Measurements from ENCODE around the gene BRSK2.

BRSK2 gene

GRCh38 chr11:1377231-1377780 lies 12.4 kb upstream of the BRSK2 start:
- no peak for DNase-seq (ENCODE audit: low read depth)

- no peak for DNase-seq (ENCODE audit: low read depth)
Observed at GRCh38 chr11:1381793-1382425, 7.8 kb upstream of the BRSK2 start.

DNA sequence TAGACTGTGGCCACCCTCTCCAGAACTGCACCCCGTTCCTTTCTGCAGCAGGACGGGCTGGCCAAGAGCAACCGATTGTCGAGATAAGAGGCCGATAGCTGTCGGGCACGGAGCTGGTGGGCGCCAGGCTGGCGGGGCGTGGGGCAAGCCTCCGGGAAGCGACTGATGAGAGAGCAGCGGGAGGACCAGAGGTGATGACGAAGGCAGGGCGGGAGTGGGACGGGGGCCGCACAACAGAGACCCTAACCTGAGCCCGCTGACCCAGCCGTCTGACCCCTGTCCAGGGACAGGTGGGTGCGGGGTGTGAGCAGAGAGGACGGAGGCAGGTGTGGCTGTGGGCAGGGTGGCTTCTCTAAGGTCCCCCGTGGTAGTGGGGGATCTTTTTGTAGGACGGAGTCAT lies 7.3 kb upstream of the BRSK2 start:
- DNase-seq (ENCODE audit: low read depth): no peak

DNA sequence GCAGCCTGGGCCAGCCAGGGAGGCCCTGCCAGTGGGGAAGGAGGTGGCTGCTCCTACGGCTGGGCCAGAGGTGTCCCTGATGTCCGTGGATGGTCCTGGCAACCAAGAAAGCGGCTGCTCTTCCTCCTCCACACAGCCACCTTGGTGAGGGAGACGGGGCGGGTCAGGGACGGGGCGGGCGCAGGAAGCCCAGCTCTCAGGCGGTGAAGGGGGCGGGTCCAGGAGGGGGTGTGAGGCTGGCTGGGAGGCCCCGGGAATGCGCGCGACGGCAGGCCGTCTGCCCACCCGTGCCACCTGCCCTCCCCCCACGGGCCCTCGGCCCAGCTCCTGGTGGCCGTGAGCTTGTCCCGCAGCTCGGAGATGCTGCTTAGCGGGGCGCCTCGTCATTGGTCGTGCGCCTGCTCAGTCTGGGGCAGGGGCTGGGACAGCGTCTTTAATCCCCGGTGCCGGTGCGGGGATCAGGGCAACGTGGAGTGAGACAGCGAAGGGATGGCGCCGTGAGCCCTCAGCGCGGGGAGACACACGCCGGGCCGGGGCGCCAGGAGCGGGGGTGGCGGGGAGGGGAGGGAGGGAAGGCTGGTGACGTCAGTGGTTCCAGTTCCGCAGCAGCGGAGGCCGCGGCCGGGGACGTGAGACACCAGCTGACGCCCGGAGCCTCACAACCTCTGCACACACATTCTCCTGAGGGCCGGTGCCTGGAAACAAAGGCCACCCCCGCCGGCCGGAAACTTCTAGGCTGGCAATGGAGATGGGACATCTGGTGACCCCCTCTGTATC lies 6.7 kb upstream of the BRSK2 start:
- peak; percentile 56 for DNase-seq (ENCODE audit: low read depth)

DNA sequence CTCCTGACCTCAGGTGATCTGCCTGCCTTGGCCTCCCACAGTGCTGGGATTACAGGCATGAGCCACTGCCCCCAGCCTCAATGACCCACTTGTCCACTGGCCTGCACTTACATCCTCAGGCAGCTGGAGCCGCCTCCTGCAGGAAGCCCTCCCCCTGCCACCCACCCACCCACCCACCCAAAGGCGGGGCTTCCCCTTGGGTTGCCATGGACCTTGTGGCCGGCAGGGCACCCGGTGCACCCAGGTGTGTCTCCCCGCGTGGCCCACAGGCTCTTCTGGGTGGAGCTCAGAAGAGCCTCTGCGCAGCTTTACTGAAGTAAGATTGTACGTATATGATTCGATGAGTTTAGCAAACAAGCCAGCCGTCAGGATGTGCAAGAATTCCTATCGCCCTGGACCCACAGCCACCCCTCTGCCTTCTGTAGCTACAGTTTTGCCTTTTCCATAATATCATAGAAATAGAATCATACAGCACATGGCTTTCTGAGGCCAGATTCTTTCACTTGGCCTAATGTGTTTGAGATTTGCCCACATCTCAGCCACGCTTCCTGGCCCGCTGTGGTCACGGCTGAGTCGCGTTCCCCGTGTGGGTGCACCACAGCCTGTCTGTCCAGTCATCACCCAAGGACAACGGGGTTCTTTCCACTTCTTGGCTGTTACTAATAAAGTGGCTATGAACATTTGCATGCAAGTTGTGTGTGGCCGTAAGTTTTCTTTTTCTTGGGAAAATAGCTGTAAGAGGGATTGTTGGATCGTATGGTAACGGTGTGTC lies 5.3 kb upstream of the BRSK2 start:
- DNase-seq (ENCODE audit: low read depth): no peak

DNA sequence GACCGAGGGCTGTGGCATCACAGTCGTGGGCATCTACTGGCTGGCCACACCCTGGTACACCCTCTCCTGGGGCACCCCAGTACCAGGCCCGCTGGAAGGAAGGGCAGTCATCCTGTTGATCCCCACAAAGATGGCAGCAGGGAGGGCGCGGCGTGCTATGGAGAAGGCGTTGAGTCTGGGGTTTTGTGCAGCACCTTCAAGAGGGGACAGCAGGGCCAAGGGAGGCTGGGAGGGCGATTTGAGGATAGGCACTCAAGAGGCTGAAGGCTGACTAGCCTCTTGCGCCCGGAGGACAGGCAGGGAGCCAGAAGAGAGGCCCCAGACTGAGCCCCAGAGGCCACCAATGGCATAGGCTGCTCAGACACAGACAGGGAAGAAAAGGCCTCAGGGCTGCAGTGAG lies 2.2 kb upstream of the BRSK2 start:
- no peak for DNase-seq (ENCODE audit: low read depth)

DNA sequence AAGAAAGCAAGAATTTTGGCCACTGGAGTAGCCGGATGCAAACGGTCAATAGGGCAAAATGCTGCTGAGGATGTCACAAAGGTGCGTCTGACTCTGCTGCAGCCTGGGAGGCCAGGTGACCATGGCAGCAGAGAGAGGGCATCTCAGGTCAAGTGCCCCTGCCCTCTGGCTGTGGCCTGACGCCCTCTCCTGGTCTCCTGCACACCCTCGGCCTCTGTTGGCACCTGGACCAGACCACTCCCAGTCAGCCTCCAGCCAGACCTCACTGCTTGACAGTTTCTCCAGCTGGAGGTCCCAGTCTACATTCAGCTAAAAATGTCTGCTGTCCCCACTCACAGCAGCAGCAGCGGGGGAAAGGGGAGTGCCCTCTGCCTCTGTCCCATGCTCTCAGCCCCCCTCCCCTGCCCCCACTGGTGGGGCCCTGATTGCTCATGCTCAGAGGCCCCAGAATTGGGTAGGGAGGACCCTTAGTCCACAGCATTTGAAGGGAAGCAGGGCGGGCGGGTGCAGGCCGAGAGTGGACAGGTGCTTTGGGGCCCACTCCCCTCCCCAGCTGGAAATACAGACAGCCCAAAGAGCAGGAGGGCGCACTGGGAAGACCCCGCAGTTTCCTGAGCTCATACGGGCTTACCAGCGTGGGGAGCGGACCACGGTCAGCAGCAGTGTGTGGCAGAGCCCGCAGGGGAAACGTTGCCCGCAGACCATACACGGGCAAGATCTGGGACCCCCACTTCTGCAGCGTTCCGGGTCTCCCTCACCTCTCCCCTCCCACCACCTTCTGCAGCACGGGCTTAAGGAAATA lies 1.6 kb upstream of the BRSK2 start:
- no peak for DNase-seq (ENCODE audit: low read depth)

DNA sequence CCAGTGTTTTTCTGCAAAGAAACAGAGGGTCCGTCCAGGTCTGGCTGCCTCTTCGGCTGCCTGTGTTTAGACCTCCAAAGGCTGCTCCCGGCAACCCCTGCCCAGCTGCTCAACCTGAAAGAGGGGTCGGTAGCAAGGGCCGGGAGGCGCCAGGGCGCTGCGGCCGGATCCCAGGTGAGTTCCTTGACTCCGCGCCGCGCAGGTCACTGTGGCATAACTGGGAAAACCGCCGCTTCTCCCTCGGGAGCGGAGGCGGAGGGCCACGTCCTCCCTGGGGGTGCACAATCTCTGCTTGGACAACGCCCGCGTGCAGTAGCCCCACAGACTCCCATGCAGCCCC lies 1.0 kb upstream of the BRSK2 start:
- no peak for DNase-seq (ENCODE audit: low read depth)

- DNase-seq (ENCODE audit: low read depth): peak; percentile 89
Observed at GRCh38 chr11:1389103-1389931, 417 bp upstream of the BRSK2 start.

DNA sequence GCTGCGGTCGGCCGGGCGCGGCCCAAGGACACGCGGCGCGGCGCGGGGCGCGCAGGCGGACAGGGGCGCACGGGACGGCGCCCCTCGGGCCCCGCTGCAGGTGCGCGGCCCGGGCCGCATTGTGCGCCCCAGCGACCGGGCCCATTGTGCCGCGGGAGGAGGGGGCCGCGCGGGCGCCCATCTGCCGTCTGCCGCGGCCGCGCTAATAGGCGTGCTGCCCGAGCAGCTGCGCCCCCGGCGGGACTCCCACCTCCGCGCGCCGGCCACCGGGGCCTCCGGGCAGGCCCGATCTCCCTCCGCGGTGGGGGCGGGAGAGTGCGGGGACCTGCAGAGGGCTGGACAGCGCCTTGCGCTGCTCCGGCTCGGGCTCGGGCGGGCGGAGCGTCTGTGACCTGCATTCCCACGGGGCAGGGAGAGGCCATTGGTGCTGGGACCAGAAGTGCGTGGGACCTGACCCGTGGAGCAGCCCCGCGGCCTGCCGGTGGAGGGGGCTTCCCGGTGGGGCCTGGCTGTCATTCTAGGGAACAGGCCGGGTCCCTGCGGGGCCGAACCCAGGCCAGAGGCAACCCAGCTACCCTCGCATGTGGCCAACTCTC lies 933 bp downstream of the BRSK2 start:
- no peak for DNase-seq (ENCODE audit: low read depth)

GRCh38 chr11:1391165-1392075 lies 1.7 kb downstream of the BRSK2 start:
- no peak for DNase-seq (ENCODE audit: low read depth)

DNA sequence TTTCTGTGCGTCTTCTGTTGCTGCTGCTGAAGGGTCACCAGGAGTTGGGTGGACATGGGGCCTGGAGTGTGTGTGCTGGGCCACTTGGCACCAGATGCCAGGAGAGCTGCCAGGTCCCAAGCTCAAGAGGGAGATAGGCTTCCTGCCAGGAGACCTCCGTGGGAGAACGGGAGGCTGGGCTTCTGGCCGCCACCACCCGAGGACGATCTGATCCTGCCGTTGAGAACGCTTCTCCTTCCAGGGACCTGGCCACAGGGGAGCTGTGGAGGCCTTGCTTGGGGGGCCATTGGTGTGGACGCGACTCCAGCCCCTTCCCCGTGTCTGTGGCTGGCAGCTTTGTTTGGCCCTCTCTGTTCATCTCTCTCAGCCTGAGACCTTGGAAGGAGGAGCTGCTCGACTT lies 2.4 kb downstream of the BRSK2 start:
- DNase-seq (ENCODE audit: low read depth): no peak

GRCh38 chr11:1392561-1392960 lies 2.8 kb downstream of the BRSK2 start:
- no peak for DNase-seq (ENCODE audit: low read depth)

DNA sequence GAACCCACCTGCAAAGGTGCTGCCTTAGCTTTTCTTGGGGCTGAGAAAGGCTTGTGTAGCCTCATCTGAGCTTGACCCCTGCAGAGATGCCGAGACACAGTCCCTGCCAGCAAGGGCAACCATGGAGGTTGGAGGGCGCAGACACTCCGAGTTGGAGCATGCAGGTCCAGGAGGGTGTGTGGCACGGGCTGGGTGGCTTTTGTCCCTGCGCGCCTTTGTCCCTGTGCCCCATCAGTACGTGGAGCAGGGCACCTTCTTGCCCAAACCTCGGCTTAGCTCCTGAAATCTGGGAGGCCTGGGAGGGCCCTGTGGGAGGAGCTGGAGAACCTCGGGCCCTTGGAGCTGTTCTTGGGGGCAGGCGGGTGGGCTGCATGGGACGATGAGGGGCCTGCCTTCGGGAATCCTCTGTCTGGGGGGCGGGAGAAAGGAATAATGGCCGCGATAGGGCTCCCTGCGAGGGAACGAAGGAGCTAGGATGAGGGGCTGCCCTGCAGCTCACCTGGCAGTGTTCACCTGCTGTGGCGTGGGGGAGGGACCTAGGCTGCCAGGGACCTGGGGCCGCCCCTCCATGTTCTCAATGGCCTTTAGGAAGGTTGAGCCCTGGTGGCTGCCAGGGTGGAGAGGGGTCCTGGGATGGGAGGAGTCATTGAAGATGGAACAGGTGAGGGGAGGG lies 3.4 kb downstream of the BRSK2 start:
- DNase-seq (ENCODE audit: low read depth): no peak

- DNase-seq (ENCODE audit: low read depth): no peak
Observed at GRCh38 chr11:1394936-1395772, 5.4 kb downstream of the BRSK2 start.

- DNase-seq (ENCODE audit: low read depth): no peak
Observed at GRCh38 chr11:1395773-1396374, 6.1 kb downstream of the BRSK2 start.

- DNase-seq (ENCODE audit: low read depth): no peak
Observed at GRCh38 chr11:1396375-1396841, 6.7 kb downstream of the BRSK2 start.

All from stimulated activated CD8-positive, alpha-beta memory T cell treated with anti-CD3 and anti-CD28 coated beads, Interleukin-15, amount 100 ng/mL, for 1 hour (primary cell).